ENCODE measurements around the gene PRX. TPM values are rescaled to one million over a fixed set of nuclear protein-coding genes. Genes with fewer than 3 reads are reported as not detected.

Gene PRX
- total and polyA plus RNA-seq, 2 of the 13 experiments (the other 11 are each of a cell fraction or from before 2014, with no cell fraction given) = 0.66 TPM

DNA sequence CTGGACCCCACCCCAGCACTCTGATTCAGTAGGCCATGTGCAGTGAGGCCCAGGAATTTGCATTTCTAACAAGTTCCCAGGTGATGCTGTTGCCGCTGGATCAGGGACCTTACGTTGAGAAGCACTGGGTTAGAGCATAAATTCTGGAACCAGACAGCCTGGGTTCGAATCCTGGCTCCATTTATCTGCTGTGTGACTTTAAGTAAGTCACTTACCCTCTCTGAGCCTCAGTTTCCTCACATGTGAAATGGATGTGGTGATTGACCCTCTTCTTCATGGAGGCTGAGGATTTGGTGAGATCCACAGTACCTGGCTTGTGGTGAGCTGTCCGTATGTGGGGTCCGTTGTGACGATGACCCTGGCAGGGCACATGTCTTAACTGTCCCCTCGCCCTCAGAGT is 39.1 kb downstream of the PRX start:
- BruUV-seq (replicated peaks) = no TSS peak
- Histone ChIP-seq H3K4me1 (ENCODE audit: insufficient read depth, low read length) (no peaks in the 10 kb centered on the region), H3K9ac (ENCODE audit: insufficient read depth, low read depth, low read length) (no peak overlapping the region), H3K9me3 (ENCODE audit: low read length) (no peaks in the 10 kb centered on the region), H4K20me1 (ENCODE audit: insufficient read depth, low read length) (no peaks in the 10 kb centered on the region), H3K36me3 (replicated peaks in 1 of 2; ENCODE audit: control insufficient read depth in 1 of 2, insufficient read depth in 2 of 2, low read length in 2 of 2) (peaks cover 2 to 3% of the 10 kb centered on the region in 2 experiments; a peak in 2 of 5 replicates), H3K79me2 (ENCODE audit: insufficient read depth, low read length) (no peaks in the 10 kb centered on the region), H3K4me2 (ENCODE audit: low read depth, low read length) (no peak overlapping the region), H3K27me3 (ENCODE audit: control insufficient read depth in 1 of 2, insufficient read depth in 2 of 2, low read length in 2 of 2) (no peaks in the 10 kb centered on the region), H3K4me3 (replicated peaks in 1 of 3; ENCODE audit: insufficient read depth in 1 of 3, low read depth in 2 of 3, low read length in 3 of 3) (no peak overlapping the region), H3K27ac (ENCODE audit: extremely low read length, insufficient read depth, low read length) (no peak overlapping the region), H2AFZ (ENCODE audit: low read length) (no peak overlapping the region)
- DNase-seq (ENCODE audit: low spot score) (no peak), ATAC-seq (no peak), FAIRE-seq (no peak)
- in situ Hi-C loops (cut with HindIII; ENCODE audit: extremely low pct_ligation_motif_present, low pct_unique_long_range_greater_than_20kb) (no loop called here), intact Hi-C loops (cut with micrococcal nuclease; ENCODE audit: unreplicated experiment) (no loop called here)
- no peak for TF ChIP-seq SETDB1 (CRISPR knock-in tag; IDR thresholded peaks at IDR 0.05; ENCODE audit: borderline replicate concordance)
- peak; percentile 88 for TF ChIP-seq ZNF768 (CRISPR knock-in tag; IDR thresholded peaks at IDR 0.05)
- ChIA-PET POLR2A (no interaction called here), CTCF (ENCODE audit: low intra/inter-chr PET ratio, low total read pairs) (no interaction called here)
- 100% methylated on average over 5 of the region's 7 CpGs for WGBS (ENCODE audit: low lambda C conversion rate)

GRCh38 chr19:40371802-40372122 is 41.4 kb downstream of the PRX start:
- Histone ChIP-seq H3K36me3 (replicated peaks in 1 of 2; ENCODE audit: control insufficient read depth in 1 of 2, insufficient read depth in 2 of 2, low read length in 2 of 2) (peaks cover 2 to 11% of the 10 kb centered on the region in 2 experiments; a peak in 3 of 5 replicates), H3K4me2 (ENCODE audit: low read depth, low read length) (no peak overlapping the region), H3K4me1 (ENCODE audit: insufficient read depth, low read length) (no peaks in the 10 kb centered on the region), H4K20me1 (ENCODE audit: insufficient read depth, low read length) (no peaks in the 10 kb centered on the region), H3K9me3 (ENCODE audit: low read length) (no peaks in the 10 kb centered on the region), H3K79me2 (ENCODE audit: insufficient read depth, low read length) (no peaks in the 10 kb centered on the region), H3K4me3 (replicated peaks in 1 of 3; ENCODE audit: insufficient read depth in 1 of 3, low read depth in 2 of 3, low read length in 3 of 3) (no peak overlapping the region), H3K27ac (ENCODE audit: extremely low read length, insufficient read depth, low read length) (no peak overlapping the region), H3K9ac (ENCODE audit: insufficient read depth, low read depth, low read length) (no peak overlapping the region), H3K27me3 (ENCODE audit: control insufficient read depth in 1 of 2, insufficient read depth in 2 of 2, low read length in 2 of 2) (no peaks in the 10 kb centered on the region), H2AFZ (ENCODE audit: low read length) (no peak overlapping the region)
- FAIRE-seq (no peak), ATAC-seq (no peak), DNase-seq (ENCODE audit: low spot score) (no peak)
- ChIA-PET CTCF (ENCODE audit: low intra/inter-chr PET ratio, low total read pairs) (no interaction called here), POLR2A (no interaction called here)
- TF ChIP-seq RBFOX2 (IDR thresholded peaks at IDR 0.05; ENCODE audit: low read depth, low read length) (no peak), TEAD3 (CRISPR knock-in tag; optimal IDR thresholded peaks at IDR 0.05; ENCODE audit: borderline replicate concordance) (no peak), ZNF292 (CRISPR knock-in tag; IDR thresholded peaks at IDR 0.05; ENCODE audit: borderline replicate concordance, low read depth) (no peak), ZNF33B (CRISPR knock-in tag; IDR thresholded peaks at IDR 0.05) (no peak), NFIB (CRISPR knock-in tag; IDR thresholded peaks at IDR 0.05; ENCODE audit: borderline replicate concordance) (no peak)
- TF ChIP-seq, protein P1, sequence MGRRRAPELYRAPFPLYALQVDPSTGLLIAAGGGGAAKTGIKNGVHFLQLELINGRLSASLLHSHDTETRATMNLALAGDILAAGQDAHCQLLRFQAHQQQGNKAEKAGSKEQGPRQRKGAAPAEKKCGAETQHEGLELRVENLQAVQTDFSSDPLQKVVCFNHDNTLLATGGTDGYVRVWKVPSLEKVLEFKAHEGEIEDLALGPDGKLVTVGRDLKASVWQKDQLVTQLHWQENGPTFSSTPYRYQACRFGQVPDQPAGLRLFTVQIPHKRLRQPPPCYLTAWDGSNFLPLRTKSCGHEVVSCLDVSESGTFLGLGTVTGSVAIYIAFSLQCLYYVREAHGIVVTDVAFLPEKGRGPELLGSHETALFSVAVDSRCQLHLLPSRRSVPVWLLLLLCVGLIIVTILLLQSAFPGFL (CRISPR knock-in tag; IDR thresholded peaks at IDR 0.05) = no peak
- 90% methylated on average over 2 of the region's 5 CpGs for WGBS (ENCODE audit: low lambda C conversion rate)
- in situ Hi-C loops (cut with HindIII; ENCODE audit: extremely low pct_ligation_motif_present, low pct_unique_long_range_greater_than_20kb) (no loop called here), intact Hi-C loops (cut with micrococcal nuclease; ENCODE audit: unreplicated experiment) (no loop called here)
- no TSS peak for BruUV-seq (replicated peaks)

Data from HepG2 (cell line).